Measurements from ENCODE around the gene MRC1. TPM values are rescaled to one million over a fixed set of nuclear protein-coding genes. Genes with fewer than 3 reads are reported as not detected.

Gene MRC1
- polyA plus RNA-seq, 3 donors, result 0.11 to 0.41 (median 0.34) TPM

DNA sequence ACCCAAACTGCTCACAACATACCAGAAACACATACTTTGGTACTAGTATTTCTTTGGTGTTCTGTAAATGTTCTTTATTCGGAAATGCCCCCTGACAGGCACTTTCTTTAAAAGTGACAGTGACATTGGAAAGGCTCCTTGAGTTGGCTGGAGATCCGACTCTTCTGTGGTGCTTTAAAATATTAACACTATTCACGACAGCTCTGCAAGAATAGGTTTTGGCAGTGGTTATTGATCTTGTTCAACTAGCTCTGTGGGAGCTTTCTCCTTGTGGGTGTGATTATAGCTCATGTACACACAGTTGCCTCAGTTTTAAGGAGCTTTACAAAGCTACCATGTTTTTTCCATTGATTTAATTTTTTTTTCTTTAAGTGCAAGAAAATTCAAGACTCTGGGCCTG is 112.2 kb downstream of the MRC1 start:
- Histone ChIP-seq H4K20me1 (ENCODE audit: insufficient read depth, low read length) (no peaks in the 10 kb centered on the region), H3K36me3 (replicated peaks in 1 of 2; ENCODE audit: control insufficient read depth in 1 of 2, insufficient read depth in 2 of 2, low read length in 2 of 2) (no peaks in the 10 kb centered on the region), H3K9ac (ENCODE audit: insufficient read depth, low read length, poor library complexity, severe bottlenecking) (no peak overlapping the region), H3K27ac (ENCODE audit: low read depth in 1 of 2, low read length in 2 of 2) (no peak overlapping the region), H3K27me3 (ENCODE audit: control insufficient read depth in 2 of 2, insufficient read depth in 2 of 2, low read length in 2 of 2) (no peaks in the 10 kb centered on the region), H3K4me2 (replicated peaks; ENCODE audit: extremely low read depth, low read length, poor library complexity, severe bottlenecking) (no peak overlapping the region), H3K9me3 (replicated peaks in 1 of 2; ENCODE audit: control insufficient read depth in 1 of 2, insufficient read depth in 1 of 2, low read length in 2 of 2) (no peaks in the 10 kb centered on the region), H3K4me3 (replicated peaks in 1 of 3; ENCODE audit: low read depth in 2 of 3, low read length in 3 of 3) (no peak overlapping the region), H3K4me1 (ENCODE audit: control insufficient read depth in 1 of 2, insufficient read depth in 2 of 2, low read length in 2 of 2) (no peaks in the 10 kb centered on the region), H2AFZ (ENCODE audit: insufficient read depth, low read depth, low read length, poor library complexity, severe bottlenecking) (no peak overlapping the region), H3K79me2 (ENCODE audit: insufficient read depth, low read length) (no peaks in the 10 kb centered on the region)
- peaks cover 12 to 30% (median 18%) of the 10 kb centered on the region in 7 donors for H3K9me3 Mint-ChIP-seq
- H3K27ac Mint-ChIP-seq, result no peak overlapping the region
- intact Hi-C loops (cut with micrococcal nuclease), result no loop called here
- WGBS (ENCODE audit: insufficient coverage), result 76% methylated on average over 2 of the region's 3 CpGs
- H3K36me3 Mint-ChIP-seq, result no peaks in the 10 kb centered on the region
- no peaks in the 10 kb centered on the region for H3K4me1 Mint-ChIP-seq
- DNase-seq, result no peak
- peaks cover 0 to 8% (median 0%) of the 10 kb centered on the region in 3 donors for H3K27me3 Mint-ChIP-seq (ENCODE audit: low read depth in 3 of 3)
- no peak overlapping the region for H3K4me3 Mint-ChIP-seq
- TF ChIP-seq, protein P1, sequence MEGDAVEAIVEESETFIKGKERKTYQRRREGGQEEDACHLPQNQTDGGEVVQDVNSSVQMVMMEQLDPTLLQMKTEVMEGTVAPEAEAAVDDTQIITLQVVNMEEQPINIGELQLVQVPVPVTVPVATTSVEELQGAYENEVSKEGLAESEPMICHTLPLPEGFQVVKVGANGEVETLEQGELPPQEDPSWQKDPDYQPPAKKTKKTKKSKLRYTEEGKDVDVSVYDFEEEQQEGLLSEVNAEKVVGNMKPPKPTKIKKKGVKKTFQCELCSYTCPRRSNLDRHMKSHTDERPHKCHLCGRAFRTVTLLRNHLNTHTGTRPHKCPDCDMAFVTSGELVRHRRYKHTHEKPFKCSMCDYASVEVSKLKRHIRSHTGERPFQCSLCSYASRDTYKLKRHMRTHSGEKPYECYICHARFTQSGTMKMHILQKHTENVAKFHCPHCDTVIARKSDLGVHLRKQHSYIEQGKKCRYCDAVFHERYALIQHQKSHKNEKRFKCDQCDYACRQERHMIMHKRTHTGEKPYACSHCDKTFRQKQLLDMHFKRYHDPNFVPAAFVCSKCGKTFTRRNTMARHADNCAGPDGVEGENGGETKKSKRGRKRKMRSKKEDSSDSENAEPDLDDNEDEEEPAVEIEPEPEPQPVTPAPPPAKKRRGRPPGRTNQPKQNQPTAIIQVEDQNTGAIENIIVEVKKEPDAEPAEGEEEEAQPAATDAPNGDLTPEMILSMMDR (IDR thresholded peaks at IDR 0.05), result no peak

DNA sequence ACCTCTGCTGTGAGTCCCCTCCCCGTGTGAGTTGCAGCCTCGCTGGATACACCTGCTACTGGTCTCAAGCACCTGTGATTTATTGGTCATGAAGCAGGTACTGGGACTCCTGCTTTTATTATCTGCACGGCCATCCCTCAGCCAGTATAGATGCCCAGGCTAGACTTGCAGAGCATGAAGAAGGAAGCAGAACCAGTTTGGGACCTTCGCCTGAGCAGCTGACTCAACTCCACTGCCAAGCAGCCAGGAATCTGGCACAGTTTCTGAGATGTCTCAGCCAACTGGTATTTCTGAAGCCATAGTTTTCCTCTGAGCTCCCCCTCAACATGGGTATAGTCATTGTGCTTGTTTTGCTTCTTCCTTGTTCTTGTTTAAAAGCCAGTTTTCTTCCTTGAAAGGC is 114.6 kb downstream of the MRC1 start:
- H3K27ac Mint-ChIP-seq, result no peak overlapping the region
- Histone ChIP-seq H3K27ac (ENCODE audit: low read depth in 1 of 2, low read length in 2 of 2) (no peak overlapping the region), H3K4me3 (replicated peaks in 1 of 3; ENCODE audit: low read depth in 2 of 3, low read length in 3 of 3) (no peak overlapping the region), H3K79me2 (ENCODE audit: insufficient read depth, low read length) (no peaks in the 10 kb centered on the region), H4K20me1 (ENCODE audit: insufficient read depth, low read length) (no peaks in the 10 kb centered on the region), H3K9ac (ENCODE audit: insufficient read depth, low read length, poor library complexity, severe bottlenecking) (no peak overlapping the region), H3K4me1 (ENCODE audit: control insufficient read depth in 1 of 2, insufficient read depth in 2 of 2, low read length in 2 of 2) (no peaks in the 10 kb centered on the region), H3K9me3 (replicated peaks in 1 of 2; ENCODE audit: control insufficient read depth in 1 of 2, insufficient read depth in 1 of 2, low read length in 2 of 2) (no peaks in the 10 kb centered on the region), H3K27me3 (ENCODE audit: control insufficient read depth in 2 of 2, insufficient read depth in 2 of 2, low read length in 2 of 2) (no peaks in the 10 kb centered on the region), H3K4me2 (replicated peaks; ENCODE audit: extremely low read depth, low read length, poor library complexity, severe bottlenecking) (no peak overlapping the region), H2AFZ (ENCODE audit: insufficient read depth, low read depth, low read length, poor library complexity, severe bottlenecking) (no peak overlapping the region), H3K36me3 (replicated peaks in 1 of 2; ENCODE audit: control insufficient read depth in 1 of 2, insufficient read depth in 2 of 2, low read length in 2 of 2) (no peaks in the 10 kb centered on the region)
- H3K4me3 Mint-ChIP-seq, result no peak overlapping the region
- H3K27me3 Mint-ChIP-seq (ENCODE audit: low read depth in 3 of 3), result peaks cover 0 to 4% (median 0%) of the 10 kb centered on the region in 3 donors
- intact Hi-C loops (cut with micrococcal nuclease), result no loop called here
- TF ChIP-seq, protein P1 (IDR thresholded peaks at IDR 0.05), result no peak
- no peaks in the 10 kb centered on the region for H3K36me3 Mint-ChIP-seq
- DNase-seq, result no peak
- H3K4me1 Mint-ChIP-seq, result no peaks in the 10 kb centered on the region
- WGBS (ENCODE audit: insufficient coverage), result 90% methylated on average over 3 of the region's 4 CpGs
- H3K9me3 Mint-ChIP-seq, result peaks cover 7 to 18% (median 12%) of the 10 kb centered on the region in 7 donors

Measured in CD14-positive monocyte (primary cell).